H9 (cell line): ENCODE data around the gene TYRP1. TPM values are rescaled to one million over a fixed set of nuclear protein-coding genes. Genes with fewer than 3 reads are reported as not detected.

Experiments
- DNase-seq: peaks from one replicate; pipeline ENCODE4 v3.0.0-alpha.2; 2017
- H2AFZ ChIP-seq: one replicate; pipeline ENCODE4 v1.6.1; 2013; ENCODE audit warnings: mild to moderate bottlenecking, low read length, control low read depth, moderate library complexity
- H2AK5ac ChIP-seq: 2 replicates; pipeline ENCODE4 v1.6.1; 2013; ENCODE audit warnings: low read length, control low read depth, mixed read lengths; ENCODE audit not compliant: insufficient read length
- H2BK120ac ChIP-seq: one replicate; pipeline ENCODE4 v1.6.1; 2013; ENCODE audit warnings: low read depth, mild to moderate bottlenecking, low read length, control low read depth, inconsistent platforms; ENCODE audit not compliant: poor library complexity, severe bottlenecking
- H2BK12ac ChIP-seq: 2 replicates; pipeline ENCODE4 v1.6.1; 2013; ENCODE audit warnings: low read length, control low read depth, mixed read lengths, low read depth; ENCODE audit not compliant: insufficient read length
- H2BK15ac ChIP-seq: 2 replicates; pipeline ENCODE4 v1.6.1; 2013; ENCODE audit warnings: low read depth, low read length, control low read depth
- H2BK20ac ChIP-seq: one replicate; pipeline ENCODE4 v1.6.1; 2013; ENCODE audit warnings: low read depth, mild to moderate bottlenecking, low read length, control low read depth, inconsistent platforms; ENCODE audit not compliant: poor library complexity, severe bottlenecking
- H2BK5ac ChIP-seq: 2 replicates; pipeline ENCODE4 v1.6.1; 2013; ENCODE audit warnings: low read length, control low read depth, mixed read lengths; ENCODE audit not compliant: insufficient read length
- H3K14ac ChIP-seq: 2 replicates; pipeline ENCODE4 v1.6.1; 2013; ENCODE audit warnings: low read length, control low read depth; ENCODE audit not compliant: insufficient read depth
- H3K18ac ChIP-seq: 2 replicates; pipeline ENCODE4 v1.6.1; 2013; ENCODE audit warnings: low read depth, mild to moderate bottlenecking, mixed read lengths, low read length, control low read depth; ENCODE audit not compliant: insufficient read length
- H3K23ac ChIP-seq: 2 replicates; pipeline ENCODE4 v1.6.1; 2013; ENCODE audit warnings: low read length, control low read depth, mixed read lengths, low read depth; ENCODE audit not compliant: insufficient read length
- H3K23me2 ChIP-seq: 2 replicates; pipeline ENCODE4 v1.6.1; 2013; ENCODE audit warnings: low read depth, mild to moderate bottlenecking, mixed read lengths, low read length, control low read depth; ENCODE audit not compliant: insufficient read length, poor library complexity, severe bottlenecking
- H3K27ac ChIP-seq: 2 replicates; pipeline ENCODE4 v1.5.1; 2013; ENCODE audit warnings: low read length, control low read depth, mixed read lengths, low read depth; ENCODE audit not compliant: insufficient read length
- H3K27me3 ChIP-seq: 2 replicates; pipeline ENCODE4 v1.6.1; 2013; ENCODE audit warnings: low read length, control low read depth, inconsistent platforms; ENCODE audit not compliant: insufficient read depth
- H3K4ac ChIP-seq: 2 replicates; pipeline ENCODE4 v1.6.1; 2013; ENCODE audit warnings: low read depth, mild to moderate bottlenecking, control low read depth, inconsistent platforms, low read length, moderate library complexity
- H3K4me1 ChIP-seq: 2 replicates; pipeline ENCODE4 v1.6.1; 2013; ENCODE audit warnings: low read length, control low read depth, inconsistent platforms; ENCODE audit not compliant: insufficient read depth
- H3K4me2 ChIP-seq: 2 replicates; pipeline ENCODE4 v1.6.1; 2013; ENCODE audit warnings: low read length, control low read depth, mixed read lengths; ENCODE audit not compliant: insufficient read length, insufficient read depth
- H3K56ac ChIP-seq: 2 replicates; pipeline ENCODE4 v1.6.1; 2013; ENCODE audit warnings: low read depth, mild to moderate bottlenecking, mixed read lengths, low read length, control low read depth; ENCODE audit not compliant: insufficient read length
- H3K79me1 ChIP-seq: 2 replicates; pipeline ENCODE4 v1.6.1; 2013; ENCODE audit warnings: low read depth, mild to moderate bottlenecking, moderate library complexity, low read length, control low read depth, inconsistent platforms; ENCODE audit not compliant: insufficient read depth, poor library complexity, severe bottlenecking
- H3K79me2 ChIP-seq: 2 replicates; pipeline ENCODE4 v1.6.1; 2013; ENCODE audit warnings: low read length, control low read depth, inconsistent platforms; ENCODE audit not compliant: insufficient read depth
- H3K9ac ChIP-seq: 2 replicates; pipeline ENCODE4 v1.6.1; 2013; ENCODE audit warnings: low read length, control low read depth, mixed read lengths; ENCODE audit not compliant: insufficient read length; ENCODE audit errors: extremely low read depth
- H3K9me3 ChIP-seq: one replicate; pipeline ENCODE4 v1.6.1; 2013; ENCODE audit warnings: low read depth, low read length, inconsistent platforms; ENCODE audit not compliant: control insufficient read depth
- H3T11ph ChIP-seq: one replicate; pipeline ENCODE4 v1.6.1; 2013; ENCODE audit warnings: mild to moderate bottlenecking, low read length, control low read depth, inconsistent platforms
- H4K20me1 ChIP-seq: one replicate; pipeline ENCODE4 v1.6.1; 2013; ENCODE audit not compliant: control insufficient read depth, insufficient read length, insufficient read depth
- H4K5ac ChIP-seq: 2 replicates; pipeline ENCODE4 v1.6.1; 2013; ENCODE audit warnings: low read depth, mild to moderate bottlenecking, mixed read lengths, low read length, control low read depth; ENCODE audit not compliant: insufficient read length
- H4K8ac ChIP-seq: replicated peaks from 2 replicates; pipeline ENCODE4 v1.6.1; 2013; ENCODE audit warnings: low read length, control low read depth, mixed read lengths, low read depth; ENCODE audit not compliant: insufficient read length
- H4K91ac ChIP-seq: 2 replicates; pipeline ENCODE4 v1.6.1; 2013; ENCODE audit warnings: low read depth, mild to moderate bottlenecking, moderate library complexity, mixed read lengths, low read length, control low read depth; ENCODE audit not compliant: insufficient read length
- H3K27ac Mint-ChIP-seq, 3 experiments: 2 replicates in 2 of 3; 3 replicates in 1 of 3; pipeline ENCODE4 v1.8.0; 2020 to 2021; ENCODE audit warnings: mixed read lengths in 3 of 3, mild to moderate bottlenecking in 1 of 3, moderate library complexity in 1 of 3
- H3K27me3 Mint-ChIP-seq: 2 replicates; pipeline ENCODE4 v1.8.0; 2021; ENCODE audit warnings: low read depth, mild to moderate bottlenecking, moderate library complexity, mixed read lengths
- H3K36me3 Mint-ChIP-seq, 3 experiments: 2 replicates in 2 of 3; 3 replicates in 1 of 3; pipeline ENCODE4 v1.8.0; 2020 to 2021; ENCODE audit warnings: low read depth in 3 of 3, mixed read lengths in 3 of 3; ENCODE audit not compliant: insufficient read depth in 1 of 3
- H3K4me1 Mint-ChIP-seq, 2 experiments: 2 replicates each; pipeline ENCODE4 v1.8.0; 2020; ENCODE audit warnings: mixed read lengths in 2 of 2
- H3K4me3 Mint-ChIP-seq, 2 experiments: 2 replicates in 1 of 2; 3 replicates in 1 of 2; pipeline ENCODE4 v1.8.0; 2020 to 2021; ENCODE audit warnings: mild to moderate bottlenecking in 2 of 2, mixed read lengths in 2 of 2, moderate library complexity in 1 of 2
- H3K9me3 Mint-ChIP-seq, 2 experiments: 2 replicates in 1 of 2; 3 replicates in 1 of 2; pipeline ENCODE4 v1.8.0; 2020; ENCODE audit warnings: mild to moderate bottlenecking in 2 of 2, mixed read lengths in 2 of 2, moderate library complexity in 1 of 2
- WGBS: extraction: QIAGEN DNeasy Blood & Tissue Kit; methylation state at CpG from one replicate; pipeline ENCODE4 v1.1.7; 2013; ENCODE audit warnings: missing lambda C conversion rate, low lambda C conversion rate, mixed read lengths; ENCODE audit not compliant: insufficient read length; ENCODE audit errors: extremely low coverage; 5-methylcytosine and 5-hydroxymethylcytosine counted together
- total RNA-seq: library from RNA; stranded (reverse); gene quantifications from 2 replicates; pipeline ENCODE4 v1.2.1, GENCODE V29; 2021
- TF ChIP-seq, protein P1 (sequence below): fragments of 200-600 bp; sonication (generic); conservative IDR thresholded peaks from 3 replicates; pipeline ENCODE4 v1.8.0; 2021; ENCODE audit warnings: antibody characterized with exemption, mild to moderate bottlenecking

TYRP1 gene
- total RNA-seq, 1 experiment from 2014 or later = not detected

DNA sequence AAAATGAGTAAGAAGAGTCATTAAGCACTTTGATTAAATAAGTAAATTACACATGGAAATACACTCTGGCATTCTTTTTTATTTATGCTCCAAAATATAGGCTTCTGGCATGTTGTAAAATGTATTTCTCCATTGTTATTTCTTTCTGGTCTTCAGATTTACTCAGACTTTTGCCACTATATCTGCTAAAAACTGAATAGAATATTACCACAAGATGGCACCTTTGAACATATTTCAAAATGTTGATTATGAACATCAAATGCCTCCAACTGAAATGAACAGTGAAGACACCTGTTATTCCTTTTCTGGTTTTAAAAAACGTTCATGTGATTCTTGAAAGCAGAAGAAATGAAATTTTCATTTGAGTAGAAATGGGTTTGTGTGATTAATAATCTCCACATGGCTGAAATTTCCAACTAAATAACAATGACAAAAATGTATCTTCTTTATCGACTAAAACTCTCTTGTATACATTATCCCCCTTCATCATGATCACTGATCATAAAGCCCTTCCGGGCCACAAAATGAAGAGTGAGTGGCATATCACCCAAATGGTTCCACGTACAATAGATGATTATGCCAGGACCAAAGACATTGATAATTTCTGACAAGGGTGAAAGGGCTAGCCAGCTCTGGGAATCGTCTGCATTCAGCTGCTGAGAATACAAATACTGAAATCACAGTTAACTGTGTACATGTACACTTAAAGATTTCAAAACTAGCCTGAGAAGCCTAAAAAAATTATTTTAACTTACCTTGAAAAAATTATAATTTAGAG is 23.8 kb downstream of the TYRP1 start:
- Histone ChIP-seq H4K20me1 (no peaks in the 10 kb centered on the region), H3K23me2 (no peaks in the 10 kb centered on the region), H3K79me1 (no peaks in the 10 kb centered on the region), H3K4me2 (no peak overlapping the region), H3K56ac (no peak overlapping the region), H4K91ac (no peak overlapping the region), H4K8ac (no peak overlapping the region), H3K9ac (no peak overlapping the region), H2BK12ac (no peak overlapping the region), H2BK5ac (no peak overlapping the region), H3K23ac (no peak overlapping the region), H3K18ac (no peak overlapping the region), H3K27me3 (no peaks in the 10 kb centered on the region), H3K4me1 (peaks cover 2% of the 10 kb centered on the region; the same call in 1 of the 2 replicates), H2BK120ac (no peak overlapping the region), H2BK15ac (no peak overlapping the region), H3T11ph (no peak overlapping the region), H2BK20ac (no peak overlapping the region), H3K79me2 (no peaks in the 10 kb centered on the region), H3K27ac (no peak overlapping the region), H2AFZ (no peak overlapping the region), H3K4ac (no peak overlapping the region), H4K5ac (no peak overlapping the region), H3K9me3 (no peaks in the 10 kb centered on the region), H3K14ac (no peak overlapping the region), H2AK5ac (no peak overlapping the region)
- Mint-ChIP-seq H3K9me3 (no peaks in the 10 kb centered on the region), H3K27me3 (no peaks in the 10 kb centered on the region), H3K4me1 (peaks cover 11 to 12% of the 10 kb centered on the region in 2 experiments), H3K27ac (no peak overlapping the region), H3K4me3 (no peak overlapping the region), H3K36me3 (no peaks in the 10 kb centered on the region)
- no peak for DNase-seq
- no CpG with 5 or more reads among the region's 5 CpGs for WGBS
- TF ChIP-seq, protein P1, sequence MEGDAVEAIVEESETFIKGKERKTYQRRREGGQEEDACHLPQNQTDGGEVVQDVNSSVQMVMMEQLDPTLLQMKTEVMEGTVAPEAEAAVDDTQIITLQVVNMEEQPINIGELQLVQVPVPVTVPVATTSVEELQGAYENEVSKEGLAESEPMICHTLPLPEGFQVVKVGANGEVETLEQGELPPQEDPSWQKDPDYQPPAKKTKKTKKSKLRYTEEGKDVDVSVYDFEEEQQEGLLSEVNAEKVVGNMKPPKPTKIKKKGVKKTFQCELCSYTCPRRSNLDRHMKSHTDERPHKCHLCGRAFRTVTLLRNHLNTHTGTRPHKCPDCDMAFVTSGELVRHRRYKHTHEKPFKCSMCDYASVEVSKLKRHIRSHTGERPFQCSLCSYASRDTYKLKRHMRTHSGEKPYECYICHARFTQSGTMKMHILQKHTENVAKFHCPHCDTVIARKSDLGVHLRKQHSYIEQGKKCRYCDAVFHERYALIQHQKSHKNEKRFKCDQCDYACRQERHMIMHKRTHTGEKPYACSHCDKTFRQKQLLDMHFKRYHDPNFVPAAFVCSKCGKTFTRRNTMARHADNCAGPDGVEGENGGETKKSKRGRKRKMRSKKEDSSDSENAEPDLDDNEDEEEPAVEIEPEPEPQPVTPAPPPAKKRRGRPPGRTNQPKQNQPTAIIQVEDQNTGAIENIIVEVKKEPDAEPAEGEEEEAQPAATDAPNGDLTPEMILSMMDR = no peak
